HepG2 (cell line): ENCODE results near the gene NLRX1. TPM values are rescaled to one million over a fixed set of nuclear protein-coding genes. Genes with fewer than 3 reads are reported as not detected.

Experiments
- ARHGAP35 ChIP-seq: sonication (generic); formaldehyde crosslinking; IDR thresholded peaks from 2 replicates; pipeline ENCODE4 v1.9.0; 2022; ENCODE audit warnings: mild to moderate bottlenecking, inconsistent platforms, moderate library complexity, missing genetic modification reagents, borderline replicate concordance
- ASH2L ChIP-seq: fragments of 300-600, 200-600 bp; sonication (generic); IDR thresholded peaks from 2 replicates; pipeline ENCODE4 v1.7.0; 2017; ENCODE audit warnings: low read depth, mild to moderate bottlenecking, moderate library complexity, mixed read lengths, low read length; ENCODE audit not compliant: insufficient read length
- BORCS8-MEF2B ChIP-seq: sonication (generic); formaldehyde crosslinking; IDR thresholded peaks from 2 replicates; pipeline ENCODE4 v1.8.0; 2022; ENCODE audit warnings: mild to moderate bottlenecking, missing genetic modification reagents
- ETV6 ChIP-seq: sonication (generic); formaldehyde crosslinking; conservative IDR thresholded peaks from 2 replicates; pipeline ENCODE4 v1.4.0; 2020; ENCODE audit warnings: missing genetic modification reagents
- GABPA ChIP-seq, 2 experiments: IDR thresholded peaks; 2 replicates each; pipeline ENCODE4 v1.6.1; 2011 to 2016; ENCODE audit warnings: low read depth in 2 of 2, low read length in 1 of 2, missing biosample characterization in 1 of 2, missing genetic modification characterization in 1 of 2
- GATAD1 ChIP-seq: IDR thresholded peaks from 2 replicates; pipeline ENCODE4 v1.6.1; 2016; ENCODE audit warnings: missing genetic modification reagents, missing compliant biosample characterization
- HES4 ChIP-seq: sonication (generic); formaldehyde crosslinking; IDR thresholded peaks from 2 replicates; pipeline ENCODE4 v1.9.0; 2021; ENCODE audit warnings: mild to moderate bottlenecking, missing genetic modification reagents, borderline replicate concordance
- KDM5A ChIP-seq: fragments of 200-600 bp; sonication (generic); IDR thresholded peaks from 2 replicates; pipeline ENCODE4 v1.7.0; 2018; ENCODE audit warnings: antibody characterized with exemption, mild to moderate bottlenecking, low read length, borderline replicate concordance
- MBNL3 ChIP-seq: fragments of 250-450 bp; sonication (Bioruptor Pico); conservative IDR thresholded peaks from 2 replicates; pipeline ENCODE4 v1.8.0; 2022; ENCODE audit warnings: mild to moderate bottlenecking, inconsistent platforms
- MED1 ChIP-seq: sonication (generic); formaldehyde crosslinking; IDR thresholded peaks from 2 replicates; pipeline ENCODE4 v1.4.0; 2020; ENCODE audit warnings: missing genetic modification reagents
- MEIS1 ChIP-seq: sonication (generic); formaldehyde crosslinking; IDR thresholded peaks from 2 replicates; pipeline ENCODE4 v1.9.0; 2021; ENCODE audit warnings: mild to moderate bottlenecking, missing genetic modification reagents, moderate library complexity, borderline replicate concordance
- MYC ChIP-seq: sonication (generic); formaldehyde crosslinking; IDR thresholded peaks from 2 replicates; pipeline ENCODE4 v1.9.0; 2021; ENCODE audit warnings: missing genetic modification reagents, borderline replicate concordance
- PHF8 ChIP-seq: sonication (generic); formaldehyde crosslinking; IDR thresholded peaks from 2 replicates; pipeline ENCODE4 v1.5.0; 2020; ENCODE audit warnings: missing genetic modification reagents
- POLR2AphosphoS5 ChIP-seq: IDR thresholded peaks from 2 replicates; pipeline ENCODE4 v1.6.1; 2012; ENCODE audit warnings: low read depth, low read length
- SKI ChIP-seq: fragments of 450-650 bp; IDR thresholded peaks from one replicate; pipeline ENCODE4 v1.6.1; 2018; ENCODE audit warnings: mild to moderate bottlenecking; ENCODE audit not compliant: partially characterized antibody
- SMARCC2 ChIP-seq: fragments of 450-650 bp; IDR thresholded peaks from 2 replicates; pipeline ENCODE4 v1.6.1; 2017; ENCODE audit warnings: antibody characterized with exemption, mild to moderate bottlenecking
- TFDP2 ChIP-seq: sonication (generic); formaldehyde crosslinking; IDR thresholded peaks from 2 replicates; pipeline ENCODE4 v1.4.0; 2020; ENCODE audit warnings: missing genetic modification reagents
- THAP11 ChIP-seq: IDR thresholded peaks from 2 replicates; pipeline ENCODE4 v1.6.1; 2016; ENCODE audit warnings: missing biosample characterization, missing genetic modification reagents
- ZC3H13 ChIP-seq: sonication (generic); formaldehyde crosslinking; IDR thresholded peaks from 2 replicates; pipeline ENCODE4 v1.8.1; 2023; ENCODE audit warnings: mild to moderate bottlenecking, missing genetic modification reagents, moderate library complexity
- ZNF136 ChIP-seq: sonication (generic); formaldehyde crosslinking; IDR thresholded peaks from 2 replicates; pipeline ENCODE4 v1.8.1; 2022; ENCODE audit warnings: low read depth, mild to moderate bottlenecking, moderate library complexity, missing genetic modification reagents
- ZNF382 ChIP-seq: sonication (generic); formaldehyde crosslinking; IDR thresholded peaks from 2 replicates; pipeline ENCODE4 v1.5.0; 2020; ENCODE audit warnings: missing genetic modification reagents, mild to moderate bottlenecking, borderline replicate concordance
- ZNF430 ChIP-seq: sonication (generic); formaldehyde crosslinking; IDR thresholded peaks from 2 replicates; pipeline ENCODE4 v1.9.0; 2021; ENCODE audit warnings: mild to moderate bottlenecking, missing genetic modification reagents
- ZNF557 ChIP-seq: sonication (generic); formaldehyde crosslinking; IDR thresholded peaks from 2 replicates; pipeline ENCODE4 v1.4.0; 2020; ENCODE audit warnings: missing genetic modification reagents
- ZNF580 ChIP-seq: IDR thresholded peaks from 2 replicates; pipeline ENCODE4 v1.6.1; 2016; ENCODE audit warnings: low read depth, borderline replicate concordance
- ZNF737 ChIP-seq: sonication (generic); formaldehyde crosslinking; IDR thresholded peaks from 2 replicates; pipeline ENCODE4 v1.5.0; 2020; ENCODE audit warnings: missing genetic modification reagents, mild to moderate bottlenecking, borderline replicate concordance
- polyA plus RNA-seq, 8 experiments: library from polyadenylated mRNA; depleted of rRNA in 3 of 8; stranded (reverse) in 7 of 8; unstranded in 1 of 8; fragments of >200 nt; fragmentation: Illumina TruSeq in 4 of 8; extraction: Trizol in 4 of 8; gene quantifications; 2 replicates each; pipeline versions ENCODE4 v1.2.1 to v1.2.3, GENCODE V29; 2011 to 2016; ENCODE audit warnings: low read depth in 4 of 8, missing spikeins in 1 of 8, mixed read lengths in 1 of 8; ENCODE audit not compliant: insufficient read depth in 1 of 8
- total RNA-seq, 5 experiments: library from RNA; depleted of rRNA; stranded (reverse); fragments of >200 nt; fragmentation: Illumina TruSeq; extraction: Trizol; gene quantifications; 2 replicates each; pipeline ENCODE4 v1.2.3, GENCODE V29; 2016; ENCODE audit warnings: low read depth in 1 of 5
- TF ChIP-seq, protein P1 (sequence below): sonication (generic); formaldehyde crosslinking; IDR thresholded peaks from 2 replicates; pipeline ENCODE4 v1.5.1; 2020; ENCODE audit warnings: missing genetic modification reagents, mild to moderate bottlenecking, borderline replicate concordance

The NLRX1 gene
- total and polyA plus RNA-seq, 2 of the 13 experiments (the other 11 are each of a cell fraction or from before 2014, with no cell fraction given): 8.7 to 11.0 TPM

- TF ChIP-seq TFDP2 (CRISPR knock-in tag) (peak; percentile 18; the same call in 1 of the 2 replicates), ZC3H13 (CRISPR knock-in tag) (no peak), SMARCC2 (no peak), POLR2AphosphoS5 (peak; percentile 27), ASH2L (peak; percentile 67), GATAD1 (CRISPR knock-in tag) (no peak), PHF8 (peak; percentile 79), GABPA (IDR thresholded peaks at IDR 0.05; ENCODE audit: low read depth, low read length) (no peak), GABPA (CRISPR knock-in tag; IDR thresholded peaks at IDR 0.05; ENCODE audit: low read depth) (no peak), ARHGAP35 (CRISPR knock-in tag) (peak; percentile 61; the same call in 1 of the 2 replicates), SKI (peak; percentile 51), MED1 (CRISPR knock-in tag) (no peak), MBNL3 (CRISPR knock-in tag) (no peak), MEIS1 (CRISPR knock-in tag) (no peak), ZNF430 (0 out of 2 replicates have a peak, but pooled peaks have one; percentile 8), KDM5A (peak; percentile 37; the same call in 1 of the 2 replicates), ZNF580 (CRISPR knock-in tag) (peak; percentile 21; the same call in 1 of the 2 replicates), ZNF737 (CRISPR knock-in tag) (no peak), THAP11 (CRISPR knock-in tag) (0 out of 2 replicates have a peak, but pooled peaks have one; percentile 33), ETV6 (CRISPR knock-in tag) (no peak), ZNF557 (CRISPR knock-in tag) (no peak), ZNF382 (CRISPR knock-in tag) (no peak), MYC (CRISPR knock-in tag) (peak; percentile 17; the same call in 1 of the 2 replicates), HES4 (CRISPR knock-in tag) (peak; percentile 82; the same call in 1 of the 2 replicates), BORCS8-MEF2B (CRISPR knock-in tag) (0 out of 2 replicates have a peak, but pooled peaks have one; percentile 11), ZNF136 (0 out of 2 replicates have a peak, but pooled peaks have one; percentile 22)
- TF ChIP-seq, protein P1, sequence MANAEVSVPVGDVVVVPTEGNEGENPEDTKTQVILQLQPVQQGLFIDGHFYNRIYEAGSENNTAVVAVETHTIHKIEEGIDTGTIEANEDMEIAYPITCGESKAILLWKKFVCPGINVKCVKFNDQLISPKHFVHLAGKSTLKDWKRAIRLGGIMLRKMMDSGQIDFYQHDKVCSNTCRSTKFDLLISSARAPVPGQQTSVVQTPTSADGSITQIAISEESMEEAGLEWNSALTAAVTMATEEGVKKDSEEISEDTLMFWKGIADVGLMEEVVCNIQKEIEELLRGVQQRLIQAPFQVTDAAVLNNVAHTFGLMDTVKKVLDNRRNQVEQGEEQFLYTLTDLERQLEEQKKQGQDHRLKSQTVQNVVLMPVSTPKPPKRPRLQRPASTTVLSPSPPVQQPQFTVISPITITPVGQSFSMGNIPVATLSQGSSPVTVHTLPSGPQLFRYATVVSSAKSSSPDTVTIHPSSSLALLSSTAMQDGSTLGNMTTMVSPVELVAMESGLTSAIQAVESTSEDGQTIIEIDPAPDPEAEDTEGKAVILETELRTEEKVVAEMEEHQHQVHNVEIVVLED (CRISPR knock-in tag): peak; percentile 21; the same call in 1 of the 2 replicates
Observed at GRCh38 chr11:119205574-119206510, 37.3 kb downstream of the NLRX1 start, which contains the start of gene CBL (continued).
